Adrenal gland (tissue), 5 donors: ENCODE measurements around the gene KLHL22.

ENCODE experiments used
- POLR2A ChIP-seq, 2 donors: fragments of 450-650 bp; IDR thresholded peaks; one replicate each; pipeline ENCODE4 v1.6.1; 2017; ENCODE audit warnings: antibody characterized with exemption in 2 of 2, mild to moderate bottlenecking in 2 of 2, moderate library complexity in 1 of 2
- TF ChIP-seq, protein P1 (sequence below), 6 experiments: fragments of 450-650 bp in 4 of 6; fragments of 200-600 bp in 2 of 6; sonication (generic) in 1 of 6; IDR thresholded peaks; 1 replicate in 5 of 6; 2 replicates in 1 of 6; pipeline versions ENCODE4 v1.5.1 to v1.8.0; 2016 to 2021; ENCODE audit warnings: antibody characterized with exemption in 6 of 6, mild to moderate bottlenecking in 2 of 6, moderate library complexity in 1 of 6
- donor health status: DM: no; HTN: no; CAD: no.

DNA sequence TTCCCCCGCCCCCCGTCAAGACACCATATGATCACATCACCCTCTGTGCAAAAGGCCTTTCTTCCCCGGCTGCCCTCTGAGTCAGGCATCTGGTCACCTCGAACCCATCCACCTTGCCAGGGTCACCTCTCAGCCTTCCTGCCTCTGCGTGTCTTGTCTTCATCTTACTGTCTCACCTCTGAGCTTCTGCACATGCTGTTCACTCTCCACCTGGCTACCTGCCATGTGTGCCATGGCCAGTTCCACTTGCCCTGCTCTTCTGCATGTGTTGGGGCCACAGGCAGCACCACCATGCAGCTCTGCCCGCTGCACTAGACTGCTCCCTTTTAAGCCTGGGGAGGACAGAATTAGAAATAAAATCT lies 91.8 kb downstream of the KLHL22 start:
- TF ChIP-seq, protein P1, sequence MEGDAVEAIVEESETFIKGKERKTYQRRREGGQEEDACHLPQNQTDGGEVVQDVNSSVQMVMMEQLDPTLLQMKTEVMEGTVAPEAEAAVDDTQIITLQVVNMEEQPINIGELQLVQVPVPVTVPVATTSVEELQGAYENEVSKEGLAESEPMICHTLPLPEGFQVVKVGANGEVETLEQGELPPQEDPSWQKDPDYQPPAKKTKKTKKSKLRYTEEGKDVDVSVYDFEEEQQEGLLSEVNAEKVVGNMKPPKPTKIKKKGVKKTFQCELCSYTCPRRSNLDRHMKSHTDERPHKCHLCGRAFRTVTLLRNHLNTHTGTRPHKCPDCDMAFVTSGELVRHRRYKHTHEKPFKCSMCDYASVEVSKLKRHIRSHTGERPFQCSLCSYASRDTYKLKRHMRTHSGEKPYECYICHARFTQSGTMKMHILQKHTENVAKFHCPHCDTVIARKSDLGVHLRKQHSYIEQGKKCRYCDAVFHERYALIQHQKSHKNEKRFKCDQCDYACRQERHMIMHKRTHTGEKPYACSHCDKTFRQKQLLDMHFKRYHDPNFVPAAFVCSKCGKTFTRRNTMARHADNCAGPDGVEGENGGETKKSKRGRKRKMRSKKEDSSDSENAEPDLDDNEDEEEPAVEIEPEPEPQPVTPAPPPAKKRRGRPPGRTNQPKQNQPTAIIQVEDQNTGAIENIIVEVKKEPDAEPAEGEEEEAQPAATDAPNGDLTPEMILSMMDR (IDR thresholded peaks at IDR 0.05), result no peak
- no peak for TF ChIP-seq POLR2A (IDR thresholded peaks at IDR 0.05)
